IMR-90 (cell line): Measurements from ENCODE around the gene SRCAP. TPM values are rescaled to one million over a fixed set of nuclear protein-coding genes. Genes with fewer than 3 reads are reported as not detected.

Source experiments
- ATAC-seq: fragments of 200-7000 bp; cut with Tn5 transposase; 2 replicates; pipeline ENCODE4 v1.9.1; 2020; ENCODE audit warnings: low read depth, mild to moderate bottlenecking, moderate library complexity
- BruUV-seq: library from RNA; stranded (reverse); fragments of 400-500 nt; replicated peaks from 2 replicates; lab custom pipeline; 2021; lab: Mats Ljungman, UMichigan
- CTCF ChIA-PET: fragments of 300-600 bp; formaldehyde crosslinking; extraction: SDS; loops from one replicate; lab custom pipeline; 2021; ENCODE audit warnings: antibody characterized with exemption; lab: Yijun Ruan, JAX
- POLR2A ChIA-PET: fragments of 300-600 bp; sonication (Branson Sonifier 250); formaldehyde crosslinking; loops from one replicate; lab custom pipeline; 2022; ENCODE audit warnings: antibody characterized with exemption; ENCODE audit not compliant: unreplicated experiment; lab: Charles Lee
- DNase-seq: peaks from one replicate; pipeline ENCODE4 v3.0.0; 2013
- H2AFZ ChIP-seq: replicated peaks from 2 replicates; pipeline ENCODE3; 2013; ENCODE audit warnings: low read length, mild to moderate bottlenecking; ENCODE audit not compliant: poor library complexity
- H2AK5ac ChIP-seq: 2 replicates; pipeline ENCODE4 v1.6.1; 2013; ENCODE audit warnings: low read depth, low read length, inconsistent platforms
- H2AK9ac ChIP-seq: replicated peaks from 2 replicates; pipeline ENCODE3; 2013; ENCODE audit warnings: mild to moderate bottlenecking, low read depth, low read length, moderate library complexity; ENCODE audit not compliant: poor library complexity
- H2BK120ac ChIP-seq: 2 replicates; pipeline ENCODE4 v1.6.1; 2013; ENCODE audit warnings: low read depth, low read length, inconsistent platforms
- H2BK15ac ChIP-seq: 3 replicates; pipeline ENCODE4 v1.6.1; 2013; ENCODE audit warnings: low read depth, low read length, inconsistent platforms
- H2BK20ac ChIP-seq: 2 replicates; pipeline ENCODE4 v1.6.1; 2013; ENCODE audit warnings: low read depth, mild to moderate bottlenecking, inconsistent platforms, low read length, moderate library complexity
- H2BK5ac ChIP-seq: 2 replicates; pipeline ENCODE4 v1.6.1; 2013; ENCODE audit warnings: mild to moderate bottlenecking, low read depth, low read length, inconsistent platforms; ENCODE audit not compliant: poor library complexity, severe bottlenecking
- H3K14ac ChIP-seq: replicated peaks from 2 replicates; pipeline ENCODE4 v1.6.1; 2013; ENCODE audit warnings: low read depth, low read length, inconsistent platforms
- H3K18ac ChIP-seq: 2 replicates; pipeline ENCODE4 v1.6.1; 2013; ENCODE audit warnings: low read depth, low read length, control low read depth
- H3K23ac ChIP-seq: 2 replicates; pipeline ENCODE4 v1.6.1; 2013; ENCODE audit warnings: low read depth, low read length, inconsistent platforms
- H3K27ac ChIP-seq: 2 replicates; pipeline ENCODE4 v1.5.1; 2013; ENCODE audit warnings: mild to moderate bottlenecking, control low read depth, low read length; ENCODE audit not compliant: insufficient read depth
- H3K27me3 ChIP-seq: 2 replicates; pipeline ENCODE4 v1.6.1; 2013; ENCODE audit warnings: low read length; ENCODE audit not compliant: control insufficient read depth, insufficient read depth
- H3K36me3 ChIP-seq: 2 replicates; pipeline ENCODE4 v1.6.1; 2013; ENCODE audit warnings: low read length, mixed read lengths; ENCODE audit not compliant: control insufficient read depth, insufficient read depth
- H3K4ac ChIP-seq: 2 replicates; pipeline ENCODE4 v1.6.1; 2013; ENCODE audit warnings: low read depth, low read length, inconsistent platforms
- H3K4me1 ChIP-seq: 2 replicates; pipeline ENCODE4 v1.6.1; 2013; ENCODE audit warnings: low read length, mixed read lengths; ENCODE audit not compliant: control insufficient read depth, insufficient read depth
- H3K4me2 ChIP-seq: 2 replicates; pipeline ENCODE4 v1.6.1; 2013; ENCODE audit warnings: low read depth, mild to moderate bottlenecking, control low read depth, low read length, moderate library complexity
- H3K4me3 ChIP-seq: 2 replicates; pipeline ENCODE4 v1.5.1; 2013; ENCODE audit warnings: low read depth, mild to moderate bottlenecking, control low read depth, low read length, moderate library complexity; ENCODE audit not compliant: insufficient read depth
- H3K56ac ChIP-seq: 2 replicates; pipeline ENCODE4 v1.6.1; 2013; ENCODE audit warnings: low read length, inconsistent platforms; ENCODE audit not compliant: insufficient read depth; ENCODE audit errors: extremely low read depth
- H3K79me1 ChIP-seq, 2 experiments: 2 replicates each; pipeline ENCODE4 v1.6.1; 2013; ENCODE audit warnings: low read length in 2 of 2, inconsistent platforms in 1 of 2, low read depth in 1 of 2
- H3K9ac ChIP-seq: 2 replicates; pipeline ENCODE4 v1.6.1; 2013; ENCODE audit warnings: low read depth, low read length, control low read depth
- H3K9me1 ChIP-seq: 2 replicates; pipeline ENCODE4 v1.6.1; 2013; ENCODE audit warnings: low read length, inconsistent platforms; ENCODE audit not compliant: insufficient read depth
- H3K9me3 ChIP-seq: 2 replicates; pipeline ENCODE4 v1.6.1; 2013; ENCODE audit warnings: low read length; ENCODE audit not compliant: control insufficient read depth, insufficient read depth
- H4K20me1 ChIP-seq: 2 replicates; pipeline ENCODE4 v1.6.1; 2013; ENCODE audit warnings: low read length, inconsistent platforms; ENCODE audit not compliant: insufficient read depth
- H4K5ac ChIP-seq: 2 replicates; pipeline ENCODE4 v1.6.1; 2013; ENCODE audit warnings: mild to moderate bottlenecking, low read depth, low read length, control low read depth
- H4K8ac ChIP-seq, 2 experiments: 2 replicates each; pipeline ENCODE4 v1.6.1; 2013; ENCODE audit warnings: low read depth in 2 of 2, low read length in 2 of 2, control low read depth in 1 of 2, inconsistent platforms in 1 of 2
- H4K91ac ChIP-seq: 2 replicates; pipeline ENCODE4 v1.6.1; 2013; ENCODE audit warnings: low read depth, low read length, inconsistent platforms; ENCODE audit not compliant: insufficient read depth
- CEBPB ChIP-seq: IDR thresholded peaks from 2 replicates; pipeline ENCODE4 v1.6.1; 2012; ENCODE audit warnings: low read depth, low read length, improper control_type of control experiment
- CHD1 ChIP-seq: IDR thresholded peaks from 2 replicates; pipeline ENCODE4 v1.6.1; 2012; ENCODE audit warnings: low read depth, low read length, improper control_type of control experiment
- FOS ChIP-seq: fragments of 150-350 bp; IDR thresholded peaks from 2 replicates; pipeline ENCODE4 v1.6.1; 2016; ENCODE audit warnings: low read depth, low read length
- MAZ ChIP-seq: IDR thresholded peaks from 2 replicates; pipeline ENCODE4 v1.6.1; 2012; ENCODE audit warnings: low read depth, mild to moderate bottlenecking, low read length, improper control_type of control experiment, moderate library complexity, borderline replicate concordance
- MXI1 ChIP-seq: IDR thresholded peaks from 2 replicates; pipeline ENCODE4 v1.6.1; 2012; ENCODE audit warnings: low read depth, mild to moderate bottlenecking, low read length, moderate library complexity, borderline replicate concordance
- NFE2L2 ChIP-seq: fragments of 150-350 bp; IDR thresholded peaks from 2 replicates; pipeline ENCODE4 v1.6.1; 2016; ENCODE audit warnings: low read depth, mild to moderate bottlenecking, low read length
- POLR2A ChIP-seq: IDR thresholded peaks from 2 replicates; pipeline ENCODE4 v1.6.1; 2012; ENCODE audit warnings: mild to moderate bottlenecking, low read depth, low read length
- RAD21 ChIP-seq: IDR thresholded peaks from 2 replicates; pipeline ENCODE4 v1.6.1; 2012; ENCODE audit warnings: low read length, improper control_type of control experiment
- RCOR1 ChIP-seq: IDR thresholded peaks from 2 replicates; pipeline ENCODE4 v1.6.1; 2012; ENCODE audit warnings: mild to moderate bottlenecking, low read length, improper control_type of control experiment; ENCODE audit not compliant: insufficient replicate concordance
- RFX5 ChIP-seq: IDR thresholded peaks from 2 replicates; pipeline ENCODE4 v1.8.0; 2012; ENCODE audit warnings: low read depth, mild to moderate bottlenecking, low read length, moderate library complexity
- SMC3 ChIP-seq: fragments of 150-350 bp; IDR thresholded peaks from 2 replicates; pipeline ENCODE4 v1.6.1; 2016; ENCODE audit warnings: low read depth, mild to moderate bottlenecking, antibody characterized with exemption, low read length, moderate library complexity
- WGBS, 2 experiments: methylation state at CpG; one replicate each; pipeline versions ENCODE4 v1.1.5 to v1.1.7; 2013; ENCODE audit warnings: missing lambda C conversion rate in 2 of 2; ENCODE audit not compliant: insufficient read length in 1 of 2; ENCODE audit errors: extremely low coverage in 2 of 2; 5-methylcytosine and 5-hydroxymethylcytosine counted together
- dilution Hi-C: fragments of 300-500 bp; cut with HindIII; formaldehyde crosslinking; loops from one replicate; pipeline ENCODE4 v1.14.3; 2018; ENCODE audit warnings: low sequenced_read_pairs; ENCODE audit not compliant: unreplicated experiment
- in situ Hi-C: fragments of 300-500 bp; cut with MboI; formaldehyde crosslinking; loops from 3 replicates; pipeline ENCODE4 v1.14.3; 2019; ENCODE audit warnings: low sequenced_read_pairs, inconsistent platforms, mixed read lengths
- intact Hi-C: fragments of 100-400 bp; cut with micrococcal nuclease; formaldehyde crosslinking; loops from 2 replicates; pipeline ENCODE4 v1.10.0; 2022
- polyA plus RNA-seq, 3 experiments: library from polyadenylated mRNA; depleted of rRNA; stranded (reverse); fragments of >200 nt; gene quantifications; 2 replicates each; pipeline ENCODE4 v1.2.3, GENCODE V29; 2012; ENCODE audit warnings: low replicate concordance in 1 of 3
- total RNA-seq: library from RNA; depleted of rRNA; stranded (reverse); fragments of >200 nt; gene quantifications from 2 replicates; pipeline ENCODE4 v1.2.3, GENCODE V29; 2012
- TF ChIP-seq, protein P1 (sequence below): conservative IDR thresholded peaks from 2 replicates; pipeline ENCODE4 v1.5.1; 2012; ENCODE audit warnings: mild to moderate bottlenecking, low read depth, low read length, improper control_type of control experiment
- TF ChIP-seq, protein P2 (sequence below): fragments of 150-350 bp; IDR thresholded peaks from 2 replicates; pipeline ENCODE4 v1.6.1; 2016; ENCODE audit warnings: low read depth, mild to moderate bottlenecking, low read length, moderate library complexity, borderline replicate concordance
- TF ChIP-seq, protein P3 (sequence below): fragments of 150-350 bp; IDR thresholded peaks from 2 replicates; pipeline ENCODE4 v1.6.1; 2017; ENCODE audit warnings: mild to moderate bottlenecking, antibody characterized with exemption, low read length, low read depth

The SRCAP gene
- total and polyA plus RNA-seq, 2 of the 4 experiments (the other 2 are of a cell fraction): 4.5 to 8.2 TPM

DNA sequence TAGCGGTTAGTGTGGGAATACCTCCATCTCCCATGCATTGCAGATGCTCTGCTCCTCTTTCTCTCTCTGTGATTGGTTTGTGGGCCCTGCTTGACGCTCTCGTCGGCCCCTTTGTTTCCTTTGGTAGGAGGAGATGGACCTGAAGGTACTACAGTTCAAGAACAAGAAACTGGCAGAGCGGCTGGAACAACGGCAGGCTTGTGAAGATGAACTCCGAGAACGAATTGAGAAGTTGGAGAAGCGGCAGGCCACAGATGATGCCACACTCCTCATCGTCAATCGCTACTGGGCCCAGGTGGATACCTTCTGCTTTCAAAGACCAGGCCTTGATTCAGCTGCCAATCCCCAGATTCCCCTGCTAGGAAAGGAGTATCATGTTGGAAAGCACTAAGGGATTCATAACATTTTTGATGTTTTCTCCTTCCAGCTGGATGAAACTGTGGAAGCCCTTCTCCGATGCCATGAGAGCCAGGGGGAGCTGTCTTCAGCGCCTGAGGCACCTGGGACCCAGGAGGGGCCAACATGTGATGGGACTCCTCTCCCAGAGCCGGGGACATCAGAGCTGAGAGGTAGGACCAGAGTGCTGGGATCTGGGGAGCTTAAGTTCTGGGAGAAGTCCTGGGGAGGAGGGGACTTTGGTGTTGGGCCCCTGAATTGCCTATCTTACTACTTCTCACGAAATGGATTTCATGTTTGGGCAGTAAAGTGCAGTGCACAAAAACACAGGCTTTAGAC lies 64.2 kb downstream of the SRCAP start:
- peak overlapping the region; percentile 96 for H2AK5ac ChIP-seq
- peak overlapping the region; percentile 82; the same call in 1 of the 2 replicates for H3K23ac ChIP-seq
- no peaks in the 10 kb centered on the region for H3K9me3 ChIP-seq
- in situ Hi-C loops (no loop called here), intact Hi-C loops (loop anchor here (5.0 kb wide), 1 partner anchor 159 kb away; the partner anchor contains the start of gene FBXL19), dilution Hi-C loops (no loop called here)
- DNase-seq (no peak), ATAC-seq (no peak)
- H4K5ac ChIP-seq: no peak overlapping the region
- H4K8ac ChIP-seq: peak overlapping the region in 1 of 2 experiments; percentile 96; a peak in 2 of 4 replicates
- peak overlapping the region; percentile 79; the same call in 1 of the 2 replicates for H3K4ac ChIP-seq
- peak overlapping the region; percentile 86 for H3K4me3 ChIP-seq
- 0 out of 2 replicates have a peak, but pooled peaks cover 4% of the 10 kb centered on the region for H3K9me1 ChIP-seq
- no peak overlapping the region for H2BK5ac ChIP-seq
- H2BK120ac ChIP-seq: no peak overlapping the region
- H2BK20ac ChIP-seq: no peak overlapping the region
- ChIA-PET CTCF (no interaction called here), POLR2A (interaction anchor here (0.6 kb wide), 1 partner anchor 12 kb away, joined by 7 read pairs; no protein-coding TSS in a partner anchor)
- H2BK15ac ChIP-seq: no peak overlapping the region
- TSS peak; percentile 80 for BruUV-seq
- H3K56ac ChIP-seq: 0 out of 2 replicates have a peak overlapping the region, but pooled peaks have one; percentile 80
- H2AFZ ChIP-seq: no peak overlapping the region
- no peak overlapping the region for H3K18ac ChIP-seq
- peak overlapping the region; percentile 92 for H3K9ac ChIP-seq
- TF ChIP-seq RCOR1: no peak
- TF ChIP-seq NFE2L2: no peak
- TF ChIP-seq CHD1: no peak
- TF ChIP-seq MXI1: no peak
- no peak for TF ChIP-seq POLR2A
- no peak for TF ChIP-seq FOS
- no peak for TF ChIP-seq MAZ
- no peak for TF ChIP-seq CEBPB
- TF ChIP-seq, protein P1, sequence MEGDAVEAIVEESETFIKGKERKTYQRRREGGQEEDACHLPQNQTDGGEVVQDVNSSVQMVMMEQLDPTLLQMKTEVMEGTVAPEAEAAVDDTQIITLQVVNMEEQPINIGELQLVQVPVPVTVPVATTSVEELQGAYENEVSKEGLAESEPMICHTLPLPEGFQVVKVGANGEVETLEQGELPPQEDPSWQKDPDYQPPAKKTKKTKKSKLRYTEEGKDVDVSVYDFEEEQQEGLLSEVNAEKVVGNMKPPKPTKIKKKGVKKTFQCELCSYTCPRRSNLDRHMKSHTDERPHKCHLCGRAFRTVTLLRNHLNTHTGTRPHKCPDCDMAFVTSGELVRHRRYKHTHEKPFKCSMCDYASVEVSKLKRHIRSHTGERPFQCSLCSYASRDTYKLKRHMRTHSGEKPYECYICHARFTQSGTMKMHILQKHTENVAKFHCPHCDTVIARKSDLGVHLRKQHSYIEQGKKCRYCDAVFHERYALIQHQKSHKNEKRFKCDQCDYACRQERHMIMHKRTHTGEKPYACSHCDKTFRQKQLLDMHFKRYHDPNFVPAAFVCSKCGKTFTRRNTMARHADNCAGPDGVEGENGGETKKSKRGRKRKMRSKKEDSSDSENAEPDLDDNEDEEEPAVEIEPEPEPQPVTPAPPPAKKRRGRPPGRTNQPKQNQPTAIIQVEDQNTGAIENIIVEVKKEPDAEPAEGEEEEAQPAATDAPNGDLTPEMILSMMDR: no peak
- TF ChIP-seq, protein P2, sequence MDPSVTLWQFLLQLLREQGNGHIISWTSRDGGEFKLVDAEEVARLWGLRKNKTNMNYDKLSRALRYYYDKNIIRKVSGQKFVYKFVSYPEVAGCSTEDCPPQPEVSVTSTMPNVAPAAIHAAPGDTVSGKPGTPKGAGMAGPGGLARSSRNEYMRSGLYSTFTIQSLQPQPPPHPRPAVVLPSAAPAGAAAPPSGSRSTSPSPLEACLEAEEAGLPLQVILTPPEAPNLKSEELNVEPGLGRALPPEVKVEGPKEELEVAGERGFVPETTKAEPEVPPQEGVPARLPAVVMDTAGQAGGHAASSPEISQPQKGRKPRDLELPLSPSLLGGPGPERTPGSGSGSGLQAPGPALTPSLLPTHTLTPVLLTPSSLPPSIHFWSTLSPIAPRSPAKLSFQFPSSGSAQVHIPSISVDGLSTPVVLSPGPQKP: no peak
- no peak for TF ChIP-seq RAD21
- no peak for TF ChIP-seq SMC3
- TF ChIP-seq, protein P3, sequence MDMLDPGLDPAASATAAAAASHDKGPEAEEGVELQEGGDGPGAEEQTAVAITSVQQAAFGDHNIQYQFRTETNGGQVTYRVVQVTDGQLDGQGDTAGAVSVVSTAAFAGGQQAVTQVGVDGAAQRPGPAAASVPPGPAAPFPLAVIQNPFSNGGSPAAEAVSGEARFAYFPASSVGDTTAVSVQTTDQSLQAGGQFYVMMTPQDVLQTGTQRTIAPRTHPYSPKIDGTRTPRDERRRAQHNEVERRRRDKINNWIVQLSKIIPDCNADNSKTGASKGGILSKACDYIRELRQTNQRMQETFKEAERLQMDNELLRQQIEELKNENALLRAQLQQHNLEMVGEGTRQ: no peak
- no peak for TF ChIP-seq RFX5
- peaks cover 12% of the 10 kb centered on the region for H3K4me1 ChIP-seq
- H4K20me1 ChIP-seq: peaks cover 17% of the 10 kb centered on the region
- peak overlapping the region; percentile 95 for H3K4me2 ChIP-seq
- 90% methylated on average over 5 of the region's 15 CpGs; no CpG with 5 or more reads in 1 of the 2 experiments for WGBS, 2 experiments
- no peaks in the 10 kb centered on the region for H3K27me3 ChIP-seq
- H4K91ac ChIP-seq: no peak overlapping the region
- H2AK9ac ChIP-seq: peak overlapping the region; percentile 99
- H3K79me1 ChIP-seq: peaks cover 20 to 53% of the 10 kb centered on the region in 2 experiments
- 0 out of 2 replicates have a peak overlapping the region, but pooled peaks have one; percentile 94 for H3K14ac ChIP-seq
- no peak overlapping the region for H3K27ac ChIP-seq
- peaks cover 41% of the 10 kb centered on the region for H3K36me3 ChIP-seq
